Measurements from ENCODE around the gene PNLIPRP2.

The PNLIPRP2 gene

DNA sequence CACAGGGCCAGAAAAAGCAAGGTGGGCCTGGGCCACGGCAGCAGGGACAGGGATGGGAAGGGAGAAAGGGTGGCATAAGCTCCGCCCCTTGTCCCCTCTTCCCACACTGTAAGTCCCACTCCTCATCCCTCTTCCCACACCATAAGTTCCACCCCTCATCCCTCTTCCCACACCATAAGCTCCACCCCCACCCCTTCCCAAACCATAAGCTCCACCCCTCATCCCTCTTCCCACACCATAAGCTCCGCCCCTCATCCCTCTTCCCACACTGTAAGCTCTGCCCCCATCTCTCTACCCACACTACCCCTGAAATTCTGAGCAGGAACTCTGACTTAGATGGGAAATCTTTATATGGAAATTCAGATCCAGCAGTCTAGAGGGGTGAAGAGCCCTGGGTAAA is 65.9 kb downstream of the PNLIPRP2 start:
- no peak for DNase-seq

DNA sequence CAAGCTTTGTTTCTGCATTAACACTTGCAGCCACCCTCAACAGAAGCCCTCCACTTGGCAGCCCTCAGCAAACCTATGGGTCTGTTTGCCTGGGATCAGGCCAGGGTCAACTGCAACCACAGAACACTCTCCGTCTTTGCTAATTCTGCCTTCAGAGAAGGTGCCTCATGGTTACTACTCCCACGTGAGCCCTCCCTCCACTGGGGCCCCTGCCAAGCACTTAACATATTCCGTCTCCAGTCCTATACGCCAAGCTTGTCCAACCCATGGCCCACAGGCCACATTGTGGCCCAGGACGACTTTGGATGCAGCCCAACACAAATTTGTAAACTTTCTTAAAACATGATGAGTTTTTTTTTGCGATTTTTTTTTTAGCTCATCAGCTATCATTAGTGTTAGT is 66.9 kb downstream of the PNLIPRP2 start:
- no peak for DNase-seq

- no peak for DNase-seq
Measured at GRCh38 chr10:116688241-116688711, 67.5 kb downstream of the PNLIPRP2 start.

GRCh38 chr10:116688741-116689495 is 68.2 kb downstream of the PNLIPRP2 start:
- no peak for DNase-seq

DNA sequence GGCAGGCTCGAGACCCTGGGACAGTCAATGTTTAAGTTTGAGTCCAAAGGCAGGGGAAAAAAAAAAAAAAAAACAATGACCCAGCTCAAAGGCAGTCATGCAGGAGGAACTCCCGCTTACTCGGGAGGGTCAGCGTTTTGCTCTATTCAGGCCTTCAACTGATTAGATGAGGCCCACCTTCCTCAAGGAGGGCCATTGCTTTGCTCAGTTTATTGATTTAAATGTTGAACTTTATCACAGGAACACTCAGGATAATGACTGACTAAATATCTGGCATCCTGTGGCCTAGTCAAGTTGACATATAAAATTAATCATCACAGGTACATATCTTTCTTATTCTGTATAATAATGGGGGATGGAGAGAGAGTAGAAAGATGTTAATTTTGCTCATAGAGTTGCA is 69.0 kb downstream of the PNLIPRP2 start:
- DNase-seq = no peak

- DNase-seq = no peak
Measured at GRCh38 chr10:116690356-116691322, 69.9 kb downstream of the PNLIPRP2 start.

GRCh38 chr10:116691635-116692034 is 70.9 kb downstream of the PNLIPRP2 start:
- no peak for DNase-seq

GRCh38 chr10:116692225-116692624 is 71.5 kb downstream of the PNLIPRP2 start:
- no peak for DNase-seq

GRCh38 chr10:116694243-116694926 is 73.6 kb downstream of the PNLIPRP2 start:
- DNase-seq = no peak

Measured in cerebellar nuclear complex (tissue), 1 donor.